ENCODE data around the gene IFIT3.
"Not testable (repeated sequence)": the region's sequence is repeated elsewhere in the genome, so short reads cannot be mapped to it uniquely, and the experiment has no call there.

IFIT3 gene, protein sequence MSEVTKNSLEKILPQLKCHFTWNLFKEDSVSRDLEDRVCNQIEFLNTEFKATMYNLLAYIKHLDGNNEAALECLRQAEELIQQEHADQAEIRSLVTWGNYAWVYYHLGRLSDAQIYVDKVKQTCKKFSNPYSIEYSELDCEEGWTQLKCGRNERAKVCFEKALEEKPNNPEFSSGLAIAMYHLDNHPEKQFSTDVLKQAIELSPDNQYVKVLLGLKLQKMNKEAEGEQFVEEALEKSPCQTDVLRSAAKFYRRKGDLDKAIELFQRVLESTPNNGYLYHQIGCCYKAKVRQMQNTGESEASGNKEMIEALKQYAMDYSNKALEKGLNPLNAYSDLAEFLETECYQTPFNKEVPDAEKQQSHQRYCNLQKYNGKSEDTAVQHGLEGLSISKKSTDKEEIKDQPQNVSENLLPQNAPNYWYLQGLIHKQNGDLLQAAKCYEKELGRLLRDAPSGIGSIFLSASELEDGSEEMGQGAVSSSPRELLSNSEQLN

DNA sequence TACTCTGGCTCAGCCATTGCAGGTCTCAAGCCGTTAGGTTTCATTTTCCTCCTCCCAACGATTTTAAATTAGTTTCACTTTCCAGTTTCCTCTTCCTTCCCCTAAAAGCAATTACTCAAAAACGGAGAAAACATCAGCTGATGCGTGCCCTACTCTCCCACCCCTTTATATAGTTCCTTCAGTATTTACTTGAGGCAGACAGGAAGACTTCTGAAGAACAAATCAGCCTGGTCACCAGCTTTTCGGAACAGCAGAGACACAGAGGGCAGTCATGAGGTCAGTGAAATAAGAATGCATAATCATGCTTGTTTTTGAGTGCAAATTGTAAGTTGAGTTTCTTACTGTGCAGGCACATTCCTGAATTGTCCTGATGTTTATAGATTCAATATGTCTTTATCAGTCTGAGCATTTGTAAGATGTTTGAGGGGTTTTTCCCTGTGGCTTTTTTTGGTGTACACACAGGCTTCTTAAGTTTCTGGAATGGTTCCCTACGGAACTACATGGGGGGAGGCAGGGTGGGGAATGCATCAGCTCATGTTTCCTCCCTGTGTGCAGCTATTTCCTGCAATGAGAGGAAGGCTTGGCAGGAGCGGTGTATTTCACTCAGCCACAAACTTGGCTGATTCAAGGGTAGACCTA is at the start of gene IFIT3:
Gene IFIT3, plus strand, starts transcription at position 195 of the 639 bp plus-strand sequence. Its CDS starts 77 bp downstream, at position 272.
- H3K4me3 ChIP-seq (ENCODE audit: low read length), result peak within 1 kb of the TSS; percentile 44
- no peaks in the 10 kb centered on the region for H3K9me3 ChIP-seq (ENCODE audit: control insufficient read depth, low read length)
- H3K27me3 ChIP-seq (ENCODE audit: control insufficient read depth, insufficient read depth, low read length), result no peaks in the 10 kb centered on the region
- no peaks in the 10 kb centered on the region for H3K4me1 ChIP-seq (ENCODE audit: control insufficient read depth, insufficient read depth, low read length)
- peak within 1 kb of the TSS; percentile 72 for H3K9ac ChIP-seq (ENCODE audit: low read length)
- H3K36me3 ChIP-seq (ENCODE audit: control insufficient read depth, insufficient read depth, low read length), result no peaks in the 10 kb centered on the region

- Histone ChIP-seq H3K9me3 (ENCODE audit: control insufficient read depth, low read length) (no peaks in the 10 kb centered on the region), H3K4me3 (ENCODE audit: low read length) (no peak overlapping the region), H3K4me1 (ENCODE audit: control insufficient read depth, insufficient read depth, low read length) (peaks cover 13% of the 10 kb centered on the region), H3K36me3 (ENCODE audit: control insufficient read depth, insufficient read depth, low read length) (no peaks in the 10 kb centered on the region), H3K9ac (ENCODE audit: low read length) (no peak overlapping the region), H3K27me3 (ENCODE audit: control insufficient read depth, insufficient read depth, low read length) (no peaks in the 10 kb centered on the region)
Measured at GRCh38 chr10:89278034-89278535, 49.7 kb upstream of the IFIT3 start.

GRCh38 chr10:89278900-89279392 is 48.9 kb upstream of the IFIT3 start:
- Histone ChIP-seq H3K4me3 (ENCODE audit: low read length) (no peak overlapping the region), H3K36me3 (ENCODE audit: control insufficient read depth, insufficient read depth, low read length) (no peaks in the 10 kb centered on the region), H3K27me3 (ENCODE audit: control insufficient read depth, insufficient read depth, low read length) (no peaks in the 10 kb centered on the region), H3K9ac (ENCODE audit: low read length) (no peak overlapping the region), H3K4me1 (ENCODE audit: control insufficient read depth, insufficient read depth, low read length) (peaks cover 18% of the 10 kb centered on the region), H3K9me3 (ENCODE audit: control insufficient read depth, low read length) (no peaks in the 10 kb centered on the region)

GRCh38 chr10:89279421-89279869 is 48.4 kb upstream of the IFIT3 start:
- Histone ChIP-seq H3K4me3 (ENCODE audit: low read length) (no peak overlapping the region), H3K4me1 (ENCODE audit: control insufficient read depth, insufficient read depth, low read length) (peaks cover 18% of the 10 kb centered on the region), H3K9ac (ENCODE audit: low read length) (no peak overlapping the region)

DNA sequence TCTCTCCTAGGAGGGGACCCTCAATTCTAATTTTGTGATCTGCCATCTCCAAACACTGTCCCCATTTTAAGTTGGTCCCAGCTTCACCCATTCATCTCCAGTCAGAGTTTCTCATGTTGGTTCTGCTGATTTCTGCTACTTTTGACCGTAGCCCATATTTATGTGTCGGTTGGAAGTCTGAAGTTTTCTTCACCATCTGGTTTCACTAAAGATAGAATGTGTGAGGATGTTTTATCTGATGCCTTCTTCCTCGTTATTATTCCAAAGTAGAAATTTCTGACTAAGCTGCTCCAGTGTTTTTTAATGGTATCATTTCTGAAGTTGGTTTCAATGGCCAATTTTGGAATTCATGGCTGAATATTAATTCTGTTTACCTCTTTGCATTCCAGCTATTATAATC is 47.3 kb upstream of the IFIT3 start:
- no peak overlapping the region for H3K4me3 ChIP-seq (ENCODE audit: low read length)
- peaks cover 18% of the 10 kb centered on the region for H3K4me1 ChIP-seq (ENCODE audit: control insufficient read depth, insufficient read depth, low read length)
- H3K9me3 ChIP-seq (ENCODE audit: control insufficient read depth, low read length), result no peaks in the 10 kb centered on the region
- no peak overlapping the region for H3K9ac ChIP-seq (ENCODE audit: low read length)
- H3K27me3 ChIP-seq (ENCODE audit: control insufficient read depth, insufficient read depth, low read length), result no peaks in the 10 kb centered on the region
- no peaks in the 10 kb centered on the region for H3K36me3 ChIP-seq (ENCODE audit: control insufficient read depth, insufficient read depth, low read length)

More at GRCh38 chr10:89279421-89279869, 48.4 kb upstream of the IFIT3 start:
- Histone ChIP-seq H3K9me3 (ENCODE audit: control insufficient read depth, low read length) (no peaks in the 10 kb centered on the region), H3K27me3 (ENCODE audit: control insufficient read depth, insufficient read depth, low read length) (no peaks in the 10 kb centered on the region), H3K36me3 (ENCODE audit: control insufficient read depth, insufficient read depth, low read length) (no peaks in the 10 kb centered on the region)

- H3K4me1 ChIP-seq (ENCODE audit: control insufficient read depth, insufficient read depth, low read length), result peaks cover 18% of the 10 kb centered on the region
Measured at GRCh38 chr10:89281606-89282395, 46.0 kb upstream of the IFIT3 start.

GRCh38 chr10:89283025-89283935 is 44.5 kb upstream of the IFIT3 start:
- Histone ChIP-seq H3K36me3 (ENCODE audit: control insufficient read depth, insufficient read depth, low read length) (no peaks in the 10 kb centered on the region), H3K9ac (ENCODE audit: low read length) (no peak overlapping the region), H3K4me1 (ENCODE audit: control insufficient read depth, insufficient read depth, low read length) (peaks cover 13% of the 10 kb centered on the region), H3K4me3 (ENCODE audit: low read length) (no peak overlapping the region), H3K9me3 (ENCODE audit: control insufficient read depth, low read length) (no peaks in the 10 kb centered on the region), H3K27me3 (ENCODE audit: control insufficient read depth, insufficient read depth, low read length) (no peaks in the 10 kb centered on the region)

More at GRCh38 chr10:89281606-89282395, 46.0 kb upstream of the IFIT3 start:
- H3K9ac ChIP-seq (ENCODE audit: low read length), result no peak overlapping the region
- no peaks in the 10 kb centered on the region for H3K27me3 ChIP-seq (ENCODE audit: control insufficient read depth, insufficient read depth, low read length)
- no peak overlapping the region for H3K4me3 ChIP-seq (ENCODE audit: low read length)
- H3K36me3 ChIP-seq (ENCODE audit: control insufficient read depth, insufficient read depth, low read length), result no peaks in the 10 kb centered on the region
- no peaks in the 10 kb centered on the region for H3K9me3 ChIP-seq (ENCODE audit: control insufficient read depth, low read length)

DNA sequence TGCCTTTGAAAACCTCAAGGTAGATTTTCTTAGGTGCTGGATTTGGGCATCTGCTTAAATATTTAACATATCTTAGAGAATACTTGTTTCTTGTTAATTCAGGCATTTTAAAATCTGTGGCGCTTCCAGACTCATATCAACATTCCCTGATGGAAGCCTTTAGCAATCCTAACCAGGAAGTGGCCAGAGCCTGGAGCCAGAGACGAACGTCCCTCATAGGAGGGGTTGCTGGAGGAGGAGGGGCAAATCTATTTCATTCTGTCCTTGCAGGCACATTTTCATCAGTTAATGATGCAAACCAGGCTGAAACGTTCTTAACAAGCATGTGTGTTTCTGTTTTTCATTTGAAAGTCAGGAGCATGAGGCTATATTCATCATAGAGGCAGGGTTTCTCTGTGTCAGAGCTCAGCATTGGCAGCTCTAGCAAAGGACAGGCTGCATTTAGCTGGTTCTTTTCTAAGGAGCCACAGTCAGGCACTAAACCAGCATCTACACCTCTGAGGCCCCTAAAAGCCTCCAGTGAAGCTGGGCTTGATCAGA is 43.8 kb upstream of the IFIT3 start:
- Histone ChIP-seq H3K4me1 (ENCODE audit: control insufficient read depth, insufficient read depth, low read length) (peaks cover 10% of the 10 kb centered on the region), H3K9me3 (ENCODE audit: control insufficient read depth, low read length) (no peaks in the 10 kb centered on the region), H3K4me3 (ENCODE audit: low read length) (no peak overlapping the region), H3K9ac (ENCODE audit: low read length) (peak overlapping the region; percentile 22), H3K27me3 (ENCODE audit: control insufficient read depth, insufficient read depth, low read length) (no peaks in the 10 kb centered on the region), H3K36me3 (ENCODE audit: control insufficient read depth, insufficient read depth, low read length) (no peaks in the 10 kb centered on the region)

DNA sequence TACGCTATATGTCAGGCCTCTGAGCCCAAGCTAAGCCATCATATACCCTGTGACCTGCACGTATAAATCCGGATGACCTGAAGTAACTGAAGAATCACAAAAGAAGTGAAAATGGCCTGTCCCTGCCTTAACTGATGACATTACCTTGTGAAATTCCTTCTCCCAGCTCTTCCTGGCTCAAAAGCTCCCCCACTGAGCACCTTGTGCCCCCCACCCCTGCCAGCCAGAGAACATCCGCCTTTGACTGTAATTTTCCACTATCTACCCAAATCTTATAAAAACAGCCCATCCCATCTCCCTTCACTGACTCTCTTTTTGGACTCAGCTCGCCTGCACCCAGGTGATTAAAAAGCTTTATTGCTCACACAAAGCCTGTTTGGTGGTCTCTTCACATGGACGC is 43.1 kb upstream of the IFIT3 start:
- H3K27me3 ChIP-seq (ENCODE audit: control insufficient read depth, insufficient read depth, low read length); H3K9me3 ChIP-seq (ENCODE audit: control insufficient read depth, low read length); H3K4me3 ChIP-seq (ENCODE audit: low read length); H3K36me3 ChIP-seq (ENCODE audit: control insufficient read depth, insufficient read depth, low read length); H3K4me1 ChIP-seq (ENCODE audit: control insufficient read depth, insufficient read depth, low read length); H3K9ac ChIP-seq (ENCODE audit: low read length): not testable (repeated sequence)

DNA sequence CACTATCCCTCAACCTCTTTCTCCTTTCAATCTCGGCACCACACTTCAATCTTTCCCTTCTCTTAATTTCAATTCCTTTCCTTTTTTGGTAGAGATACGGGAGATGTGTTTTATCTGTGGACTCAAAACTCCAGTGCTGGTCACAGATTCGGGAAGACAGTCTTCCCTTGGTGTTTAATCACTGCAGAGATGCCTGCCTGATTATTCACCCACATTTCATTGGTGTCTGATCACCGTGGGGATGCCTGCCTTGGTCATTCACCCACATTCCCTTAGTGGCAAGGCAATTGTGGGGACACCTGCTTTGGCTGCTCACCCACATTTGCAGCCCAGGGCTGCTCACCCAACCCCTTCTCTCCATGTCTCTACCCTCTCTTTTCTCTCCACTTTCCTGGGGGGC is 42.5 kb upstream of the IFIT3 start:
- not testable (repeated sequence) for H3K4me3 ChIP-seq (ENCODE audit: low read length); H3K36me3 ChIP-seq (ENCODE audit: control insufficient read depth, insufficient read depth, low read length); H3K4me1 ChIP-seq (ENCODE audit: control insufficient read depth, insufficient read depth, low read length); H3K27me3 ChIP-seq (ENCODE audit: control insufficient read depth, insufficient read depth, low read length); H3K9me3 ChIP-seq (ENCODE audit: control insufficient read depth, low read length); H3K9ac ChIP-seq (ENCODE audit: low read length)

Data from mucosa of stomach (tissue), 1 donor.